NCI-H2107 treated with DMSO at 0.1 percent for 48 hours (cell line): ENCODE measurements around the gene HMCN1.

ENCODE experiments used
- DNase-seq: peaks from one replicate; lab custom pipeline; 2025; ENCODE audit not compliant: unreplicated experiment; lab: John Stamatoyannopoulos, UW

Gene HMCN1

GRCh38 chr1:185957441-185958363 is 223.5 kb downstream of the HMCN1 start:
- DNase-seq = no peak

GRCh38 chr1:185960422-185961321 is 226.5 kb downstream of the HMCN1 start:
- no peak for DNase-seq

- DNase-seq = no peak
Observed at GRCh38 chr1:185961664-185962063, 227.5 kb downstream of the HMCN1 start.

- no peak for DNase-seq
Observed at GRCh38 chr1:185964946-185965345, 230.8 kb downstream of the HMCN1 start.

- DNase-seq = no peak
Observed at GRCh38 chr1:185965870-185966269, 231.7 kb downstream of the HMCN1 start.

DNA sequence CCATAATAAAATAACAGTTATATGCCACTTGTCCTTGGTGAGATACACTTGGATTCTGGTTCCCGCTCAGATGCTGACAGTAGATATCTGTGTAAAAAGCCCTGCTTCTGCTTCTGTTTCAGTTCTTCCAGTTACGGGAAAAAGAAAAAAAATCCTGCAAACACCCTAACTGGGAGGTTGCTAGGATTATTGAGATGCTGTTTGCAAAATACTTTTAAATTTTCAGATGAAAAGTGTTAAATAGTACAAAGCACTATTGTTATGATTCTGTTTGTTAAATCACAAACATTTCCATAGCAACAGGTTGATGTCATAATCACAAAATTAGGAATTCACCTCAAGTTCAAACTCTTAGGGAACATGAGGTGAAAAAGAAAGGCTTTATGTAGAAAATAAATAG is 232.3 kb downstream of the HMCN1 start:
- DNase-seq = no peak

DNA sequence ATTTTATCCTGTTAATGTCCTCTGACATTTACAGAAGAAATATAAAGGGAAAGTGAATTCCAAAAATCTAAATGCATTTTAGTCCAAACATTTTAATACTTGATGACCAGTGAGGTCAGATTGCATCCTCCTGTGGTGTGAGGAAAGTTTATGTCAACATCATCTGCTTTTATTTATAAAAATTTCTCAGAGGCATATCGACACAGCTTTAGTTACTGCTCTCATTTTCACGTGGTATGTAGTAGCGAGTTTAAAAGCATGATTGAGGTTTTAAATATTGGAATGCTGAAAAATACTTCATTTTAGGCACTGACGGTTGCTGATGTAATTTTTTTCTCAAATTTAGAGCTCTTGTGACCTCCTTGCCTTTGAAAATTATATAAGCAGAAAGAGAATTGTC is 234.8 kb downstream of the HMCN1 start:
- DNase-seq = no peak

- no peak for DNase-seq
Observed at GRCh38 chr1:185969524-185969991, 235.4 kb downstream of the HMCN1 start.

- DNase-seq = no peak
Observed at GRCh38 chr1:185971688-185972087, 237.5 kb downstream of the HMCN1 start.

- no peak for DNase-seq
Observed at GRCh38 chr1:185972096-185972850, 238.1 kb downstream of the HMCN1 start.

DNA sequence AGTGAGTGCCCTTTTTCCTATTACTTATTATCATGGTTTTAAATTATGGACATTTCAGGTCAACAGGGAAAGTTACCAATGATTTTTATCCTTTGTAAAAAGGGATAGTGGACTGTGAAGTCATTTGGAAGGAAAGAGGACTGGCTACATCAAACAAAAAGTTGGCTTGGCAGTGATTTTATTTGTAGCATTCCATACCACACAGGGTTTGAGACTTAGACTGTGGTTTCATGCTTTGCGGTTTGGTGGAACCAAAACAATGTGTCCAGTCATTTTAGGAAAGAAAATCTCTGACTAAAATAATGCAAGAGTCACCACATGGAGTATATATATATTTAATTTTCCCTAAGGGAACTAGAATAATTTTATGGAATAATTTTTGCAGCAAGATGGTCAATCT is 239.5 kb downstream of the HMCN1 start:
- DNase-seq = no peak

GRCh38 chr1:185974367-185975170 is 240.4 kb downstream of the HMCN1 start:
- no peak for DNase-seq

- DNase-seq = no peak
Observed at GRCh38 chr1:185980891-185981290, 246.7 kb downstream of the HMCN1 start.

- DNase-seq = no peak
Observed at GRCh38 chr1:185984113-185984836, 250.1 kb downstream of the HMCN1 start.

GRCh38 chr1:185987611-185988321 is 253.6 kb downstream of the HMCN1 start:
- DNase-seq = no peak

- DNase-seq = no peak
Observed at GRCh38 chr1:185990565-185990964, 256.4 kb downstream of the HMCN1 start.

- DNase-seq = no peak
Observed at GRCh38 chr1:185991266-185991665, 257.1 kb downstream of the HMCN1 start.

GRCh38 chr1:185996211-185996610 is 262.0 kb downstream of the HMCN1 start:
- DNase-seq = no peak

GRCh38 chr1:185998391-185998790 is 264.2 kb downstream of the HMCN1 start:
- no peak for DNase-seq
